OCI-LY7 (cell line): ENCODE results near the gene RAF1.

Experiments used
- CTCF ChIP-seq: fragments of 200-600 bp; sonication (generic); conservative IDR thresholded peaks from 2 replicates; pipeline ENCODE4 v1.5.1; 2014; ENCODE audit warnings: mild to moderate bottlenecking, antibody characterized with exemption, low read length, moderate library complexity, mixed read lengths
- EZH2phosphoT487 ChIP-seq: fragments of 200-600 bp; sonication (generic); IDR thresholded peaks from 2 replicates; pipeline ENCODE4 v1.6.1; 2018; ENCODE audit warnings: low read depth, borderline replicate concordance, mild to moderate bottlenecking, mixed run types, antibody characterized with exemption, low read length, moderate library complexity, mixed read lengths

GRCh38 chr3:12601072-12601471 lies 62.8 kb downstream of the RAF1 start:
- TF ChIP-seq EZH2phosphoT487 (no peak), CTCF (peak; percentile 43)
